OCI-LY1 (cell line): ENCODE measurements around the gene RASA3.

ENCODE experiments used
- CTCF ChIP-seq: fragments of 200-600 bp; sonication (generic), shearing (Covaris generic); IDR thresholded peaks from 2 replicates; pipeline ENCODE4 v1.5.1; 2017; ENCODE audit warnings: mild to moderate bottlenecking, antibody characterized with exemption, low read length, moderate library complexity, mixed read lengths
- EZH2 ChIP-seq: fragments of 200-600 bp; sonication (generic), shearing (Covaris generic); IDR thresholded peaks from 2 replicates; pipeline ENCODE4 v1.8.0; 2017; ENCODE audit warnings: borderline replicate concordance, mixed run types, mild to moderate bottlenecking, antibody characterized with exemption, low read length, moderate library complexity, mixed read lengths

GRCh38 chr13:113997845-113998751 is 134.3 kb downstream of the RASA3 start:
- TF ChIP-seq EZH2 (no peak), CTCF (no peak)
